Muscle of leg (tissue), 11 donors: ENCODE results near the gene DHX32. TPM values are rescaled to one million over a fixed set of nuclear protein-coding genes. Genes with fewer than 3 reads are reported as not detected.

Experiments
- DNase-seq: peaks from one replicate; pipeline ENCODE4 v3.0.0; 2013
- H3K27ac ChIP-seq: one replicate; pipeline ENCODE4 v1.5.1; 2013; ENCODE audit warnings: mild to moderate bottlenecking, low read length, control low read depth
- H3K27me3 ChIP-seq: one replicate; pipeline ENCODE4 v1.6.1; 2013; ENCODE audit warnings: low read length; ENCODE audit not compliant: control insufficient read depth, insufficient read depth
- H3K36me3 ChIP-seq: one replicate; pipeline ENCODE4 v1.6.1; 2013; ENCODE audit warnings: low read length; ENCODE audit not compliant: control insufficient read depth, insufficient read depth
- H3K4me1 ChIP-seq: one replicate; pipeline ENCODE4 v1.6.1; 2013; ENCODE audit warnings: low read length; ENCODE audit not compliant: control insufficient read depth, insufficient read depth
- H3K4me3 ChIP-seq: one replicate; pipeline ENCODE4 v1.5.1; 2013; ENCODE audit warnings: low read length, control low read depth
- H3K9me3 ChIP-seq: replicated peaks from 2 replicates; pipeline ENCODE4 v1.6.1; 2013; ENCODE audit warnings: low read depth, low read length; ENCODE audit not compliant: control insufficient read depth
- WGBS: methylation state at CpG from one replicate; pipeline ENCODE4 v1.1.5; 2013; ENCODE audit warnings: missing lambda C conversion rate; ENCODE audit not compliant: insufficient coverage; 5-methylcytosine and 5-hydroxymethylcytosine counted together
- polyA plus RNA-seq, 8 donors: library from polyadenylated mRNA; unstranded; fragments of 120-200 nt; gene quantifications; one replicate each; pipeline versions ENCODE4 v1.2.1 to v1.2.3, GENCODE V29; 2013; ENCODE audit warnings: inconsistent platforms in 1 of 8, low replicate concordance in 1 of 8; ENCODE audit not compliant: insufficient read length in 8 of 8, insufficient read depth in 1 of 8
- total RNA-seq: library from RNA; stranded (reverse); fragments of 120-200 nt; gene quantifications from one replicate; pipeline ENCODE4 v1.2.4, GENCODE V29; 2013

DHX32 gene
- total and polyA plus RNA-seq, 9 donors, result 17.0 to 22.0 (median 18.1) TPM

GRCh38 chr10:125878957-125879835, 1.9 kb downstream of the DHX32 start:
- no peak for DNase-seq
- WGBS, result 88% methylated on average over 9 of the region's 11 CpGs
- Histone ChIP-seq H3K4me3 (no peak overlapping the region), H3K36me3 (peaks cover 14% of the 10 kb centered on the region), H3K27ac (no peak overlapping the region), H3K9me3 (peaks cover 12% of the 10 kb centered on the region), H3K4me1 (no peaks in the 10 kb centered on the region), H3K27me3 (no peaks in the 10 kb centered on the region)

GRCh38 chr10:125871338-125871737, 9.8 kb downstream of the DHX32 start:
- peaks cover 9% of the 10 kb centered on the region for H3K9me3 ChIP-seq
- DNase-seq, result no peak
- WGBS, result 80% methylated on average over 1 of the region's 4 CpGs

GRCh38 chr10:125868372-125868975, 12.6 kb downstream of the DHX32 start:
- H3K4me1 ChIP-seq, result no peaks in the 10 kb centered on the region
- H3K4me3 ChIP-seq, result no peak overlapping the region
- 55% methylated on average over 3 of the region's 7 CpGs for WGBS
- no peaks in the 10 kb centered on the region for H3K9me3 ChIP-seq
- no peak overlapping the region for H3K27ac ChIP-seq
- DNase-seq, result peak; percentile 27
- H3K27me3 ChIP-seq, result no peaks in the 10 kb centered on the region
- peaks cover 17% of the 10 kb centered on the region for H3K36me3 ChIP-seq

More at GRCh38 chr10:125871338-125871737, 9.8 kb downstream of the DHX32 start:
- H3K27me3 ChIP-seq, result no peaks in the 10 kb centered on the region
- no peak overlapping the region for H3K4me3 ChIP-seq
- peaks cover 9% of the 10 kb centered on the region for H3K36me3 ChIP-seq
- no peaks in the 10 kb centered on the region for H3K4me1 ChIP-seq
- H3K27ac ChIP-seq, result no peak overlapping the region

- Histone ChIP-seq H3K36me3 (peaks cover 17% of the 10 kb centered on the region), H3K9me3 (no peaks in the 10 kb centered on the region), H3K4me3 (no peak overlapping the region), H3K27ac (no peak overlapping the region), H3K4me1 (no peaks in the 10 kb centered on the region), H3K27me3 (no peaks in the 10 kb centered on the region)
- 97% methylated on average over 6 of the region's 7 CpGs for WGBS
- no peak for DNase-seq
Observed at GRCh38 chr10:125866421-125867029, 14.6 kb downstream of the DHX32 start.

- H3K4me1 ChIP-seq, result no peaks in the 10 kb centered on the region
- no peak overlapping the region for H3K27ac ChIP-seq
- no peak for DNase-seq
- H3K27me3 ChIP-seq, result no peaks in the 10 kb centered on the region
- no peaks in the 10 kb centered on the region for H3K9me3 ChIP-seq
- H3K36me3 ChIP-seq, result peaks cover 17% of the 10 kb centered on the region
- H3K4me3 ChIP-seq, result no peak overlapping the region
- 92% methylated on average over 2 of the region's 3 CpGs for WGBS
Observed at GRCh38 chr10:125865120-125865519, 16.0 kb downstream of the DHX32 start.

- Histone ChIP-seq H3K27me3 (no peaks in the 10 kb centered on the region), H3K9me3 (no peaks in the 10 kb centered on the region), H3K4me3 (no peak overlapping the region), H3K36me3 (peaks cover 9% of the 10 kb centered on the region), H3K4me1 (no peaks in the 10 kb centered on the region), H3K27ac (no peak overlapping the region)
- 80% methylated on average over 1 of the region's 4 CpGs for WGBS
- no peak for DNase-seq
Observed at GRCh38 chr10:125859128-125859817, 21.8 kb downstream of the DHX32 start.

GRCh38 chr10:125857185-125857760, 23.8 kb downstream of the DHX32 start:
- H3K36me3 ChIP-seq, result peaks cover 8% of the 10 kb centered on the region
- WGBS, result 77% methylated on average over 2 of the region's 2 CpGs

GRCh38 chr10:125852487-125852886, 28.6 kb downstream of the DHX32 start:
- Histone ChIP-seq H3K27ac (no peak overlapping the region), H3K4me1 (no peaks in the 10 kb centered on the region), H3K36me3 (peaks cover 32% of the 10 kb centered on the region), H3K27me3 (no peaks in the 10 kb centered on the region), H3K9me3 (no peaks in the 10 kb centered on the region), H3K4me3 (no peak overlapping the region)
- 98% methylated on average over 4 of the region's 7 CpGs for WGBS
- DNase-seq, result no peak

More at GRCh38 chr10:125857185-125857760, 23.8 kb downstream of the DHX32 start:
- H3K4me3 ChIP-seq, result no peak overlapping the region
- H3K9me3 ChIP-seq, result no peaks in the 10 kb centered on the region
- H3K27ac ChIP-seq, result no peak overlapping the region
- no peaks in the 10 kb centered on the region for H3K4me1 ChIP-seq
- no peak for DNase-seq
- H3K27me3 ChIP-seq, result no peaks in the 10 kb centered on the region

GRCh38 chr10:125850766-125851731, 30.0 kb downstream of the DHX32 start:
- no peaks in the 10 kb centered on the region for H3K4me1 ChIP-seq
- no peak overlapping the region for H3K27ac ChIP-seq
- H3K27me3 ChIP-seq, result no peaks in the 10 kb centered on the region
- H3K36me3 ChIP-seq, result peaks cover 35% of the 10 kb centered on the region
- DNase-seq, result peak; percentile 33
- WGBS, result no CpG with 5 or more reads among the region's 2 CpGs
- H3K4me3 ChIP-seq, result no peak overlapping the region
- no peaks in the 10 kb centered on the region for H3K9me3 ChIP-seq
